Measurements from ENCODE around the gene TEAD2. TPM values are rescaled to one million over a fixed set of nuclear protein-coding genes. Genes with fewer than 3 reads are reported as not detected.
A peak's percentile ranks its signal among the peaks of the same experiment; 100 is the strongest.

TEAD2 gene
- total and polyA plus RNA-seq, 11 donors: 31.1 to 77.2 (median 52.2) TPM

GRCh38 chr19:49390131-49390928 lies 28.1 kb upstream of the TEAD2 start:
- H3K27me3 ChIP-seq: peaks cover 0 to 28% (median 0%) of the 10 kb centered on the region in 9 donors
- ATAC-seq (peak in 1 of 4 donors; percentile 5), DNase-seq (no peak)
- H3K4me3 ChIP-seq: no peak overlapping the region
- H3K9me3 ChIP-seq: no peaks in the 10 kb centered on the region
- H3K27ac ChIP-seq: no peak overlapping the region
- peaks cover 0 to 6% (median 0%) of the 10 kb centered on the region in 12 donors for H3K4me1 ChIP-seq
- H3K36me3 ChIP-seq: no peaks in the 10 kb centered on the region
- intact Hi-C loops (cut with DNase I): loop anchor here in 5 of 10 donors (5.0 to 10.0 kb wide), 5 partner anchors 52 to 294 kb away; partner anchors contain the start of genes ADM5 (in 1 of the 5) and SLC17A7 (in 1 of the 5)
- TF ChIP-seq CTCF (IDR thresholded peaks at IDR 0.05): no peak
- TF ChIP-seq POLR2A (IDR thresholded peaks at IDR 0.05): no peak
- WGBS, 4 donors: 61 to 71% (median 65%) methylated on average over 22 to 26 of the region's 26 CpGs

- no peak for ATAC-seq
- no peaks in the 10 kb centered on the region for H3K9me3 ChIP-seq
- H3K4me1 ChIP-seq: peaks cover 0 to 6% (median 0%) of the 10 kb centered on the region in 12 donors
- H3K36me3 ChIP-seq: no peaks in the 10 kb centered on the region
- intact Hi-C loops (cut with DNase I): loop anchor here in 1 of 10 donors (10.0 kb wide), 1 partner anchor 165 kb away; no protein-coding TSS in a partner anchor
- WGBS, 4 donors: 86 to 92% (median 89%) methylated on average over 20 of the region's 20 CpGs
- H3K27ac ChIP-seq: no peak overlapping the region
- peaks cover 0 to 19% (median 0%) of the 10 kb centered on the region in 9 donors for H3K27me3 ChIP-seq
- no peak for TF ChIP-seq POLR2A (IDR thresholded peaks at IDR 0.05)
- no peak for TF ChIP-seq CTCF (IDR thresholded peaks at IDR 0.05)
- DNase-seq: no peak
- no peak overlapping the region for H3K4me3 ChIP-seq
Measured at GRCh38 chr19:49389406-49389805, 27.2 kb upstream of the TEAD2 start.

GRCh38 chr19:49387936-49388372 lies 25.7 kb upstream of the TEAD2 start, which contains the start of gene KASH5:
TSS of gene KASH5 (plus strand) at chr19:49388249. CDS start at chr19:49390884, 2,635 bp downstream.
- H3K4me3 ChIP-seq: peak within 1 kb of the TSS in 8 of 12 donors; percentile 10 to 35 (median 18)
- WGBS, 4 donors: 44 to 59% (median 55%) methylated on average over 38 to 40 of the region's 40 CpGs
- H3K27ac ChIP-seq: no peak within 1 kb of the TSS
- peaks cover 0 to 6% (median 0%) of the 10 kb centered on the region in 12 donors for H3K4me1 ChIP-seq
- peaks cover 0 to 5% (median 0%) of the 10 kb centered on the region in 12 donors for H3K9me3 ChIP-seq
- intact Hi-C loops (cut with DNase I): loop anchor here in 1 of 10 donors (10.0 kb wide), 1 partner anchor 163 kb away; no protein-coding TSS in a partner anchor
- H3K36me3 ChIP-seq: no peaks in the 10 kb centered on the region
- peak in 3 of 4 donors; percentile 74 to 89 (median 79) for ATAC-seq
- peak; percentile 60 to 93 (median 75) for DNase-seq
- TF ChIP-seq POLR2A (IDR thresholded peaks at IDR 0.05) (no peak), CTCF (IDR thresholded peaks at IDR 0.05) (no peak)
- peaks cover 0 to 11% (median 0%) of the 10 kb centered on the region in 9 donors for H3K27me3 ChIP-seq

- ATAC-seq (no peak), DNase-seq (no peak)
- Histone ChIP-seq H3K27ac (no peak overlapping the region), H3K4me3 (no peak overlapping the region), H3K27me3 (peaks cover 0 to 10% (median 0%) of the 10 kb centered on the region in 9 donors), H3K4me1 (no peaks in the 10 kb centered on the region), H3K9me3 (peaks cover 0 to 19% (median 8%) of the 10 kb centered on the region in 12 donors), H3K36me3 (no peaks in the 10 kb centered on the region)
- TF ChIP-seq CTCF (IDR thresholded peaks at IDR 0.05) (no peak), POLR2A (IDR thresholded peaks at IDR 0.05) (no peak)
- 2 to 91% (median 64%) methylated on average over 1 of the region's 1 CpG for WGBS, 4 donors
- intact Hi-C loops (cut with DNase I): loop anchor here in 1 of 10 donors (10.0 kb wide), 1 partner anchor 159 kb away; no protein-coding TSS in a partner anchor
Measured at GRCh38 chr19:49383599-49383998, 21.4 kb upstream of the TEAD2 start.
